Stimulated activated CD8-positive, alpha-beta memory T cell treated with anti-CD3 and anti-CD28 coated beads, Interleukin-12 subunit alpha, Interleukin-12 subunit beta, amount 100 ng/mL, for 4 hours (primary cell): ENCODE results near the gene DYNC2LI1.

Source experiments
- DNase-seq: peaks from one replicate; pipeline ENCODE4 v3.0.0-alpha.2; 2020; ENCODE audit warnings: low read depth

Gene DYNC2LI1

DNA sequence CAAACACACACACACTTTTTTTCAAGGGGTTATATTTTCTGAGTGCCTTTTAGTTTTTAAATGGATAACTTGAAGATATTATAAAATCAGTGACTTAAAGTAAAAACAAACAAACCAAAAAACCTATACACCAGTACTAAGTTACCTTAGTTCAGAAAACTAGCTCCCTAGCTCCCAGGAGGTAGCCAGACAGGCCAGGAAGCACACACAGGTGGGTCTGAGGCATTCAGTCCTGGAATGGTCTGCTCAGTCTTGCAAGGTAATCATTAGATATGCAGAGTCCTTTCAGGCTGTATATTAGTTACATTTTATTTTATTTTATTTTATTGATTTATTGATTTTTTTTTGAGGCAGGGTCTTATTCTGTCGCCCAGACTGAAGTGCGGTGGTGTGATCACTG, 10.7 kb upstream of the DYNC2LI1 start:
- DNase-seq, result no peak

DNA sequence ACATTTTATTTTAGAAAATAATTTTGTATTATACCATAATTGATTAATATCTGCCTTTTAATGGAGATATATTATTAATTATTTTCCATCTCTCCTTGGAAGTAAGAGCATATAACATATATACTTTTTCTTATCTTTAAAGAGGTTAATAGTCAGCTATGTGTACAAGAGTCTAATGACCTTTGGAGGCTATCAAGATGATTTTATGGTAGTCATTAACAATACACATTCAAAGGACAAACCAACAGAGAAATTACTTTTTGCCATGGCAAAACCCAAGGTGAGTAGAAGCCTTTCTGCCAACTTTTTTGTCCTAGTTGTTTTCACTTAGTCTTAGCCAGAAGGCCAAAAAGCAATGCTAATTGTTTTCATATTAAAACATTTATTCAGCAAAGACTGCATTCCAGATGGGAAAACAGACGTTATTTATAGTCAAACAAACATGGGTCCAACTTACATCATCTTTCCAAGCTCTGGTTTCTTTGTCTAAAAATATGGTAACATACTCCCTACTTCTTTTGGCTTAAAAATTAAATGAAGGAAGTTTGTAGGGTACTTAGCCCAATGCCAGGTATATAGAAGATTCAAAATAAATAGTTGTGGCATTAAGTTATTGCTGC, 9.6 kb upstream of the DYNC2LI1 start:
- DNase-seq, result no peak

DNA sequence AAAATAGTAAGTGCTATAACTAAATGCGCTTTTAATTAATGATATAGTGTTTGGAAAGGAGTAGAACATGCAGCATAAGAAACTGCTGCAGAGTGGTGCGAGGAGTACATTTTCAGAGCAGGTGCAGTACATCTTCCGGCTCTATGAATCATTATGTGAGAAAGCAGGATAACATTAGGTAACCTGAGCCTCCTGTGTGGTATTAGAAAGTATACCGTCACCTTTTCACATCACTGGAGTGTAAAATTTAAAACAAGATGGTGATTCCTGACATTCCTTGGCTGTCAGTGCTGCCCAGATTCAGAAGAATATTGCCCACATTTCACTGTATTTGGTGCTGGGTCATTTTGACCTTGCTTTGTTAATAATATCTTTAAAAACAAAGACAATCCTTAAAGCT, 7.8 kb upstream of the DYNC2LI1 start:
- no peak for DNase-seq

DNA sequence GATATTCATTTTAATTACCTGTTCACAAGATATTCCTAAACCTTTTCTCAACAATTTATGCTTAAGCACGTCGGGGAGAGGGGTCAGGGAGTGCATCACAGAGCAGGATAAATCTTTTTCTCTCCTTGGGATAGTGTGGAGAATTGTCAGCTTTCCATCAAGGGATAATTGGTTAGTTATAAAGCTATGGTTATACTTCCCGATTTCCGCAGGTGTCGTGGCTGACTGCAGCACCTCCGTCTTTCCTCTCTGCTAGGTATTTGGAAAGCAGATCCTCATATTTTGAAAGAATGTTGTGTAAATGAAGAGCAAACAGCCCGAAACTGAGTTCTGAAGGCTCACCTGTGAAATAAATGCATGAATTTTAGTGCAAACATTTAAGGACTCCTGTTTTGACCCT, 778 bp downstream of the DYNC2LI1 start:
- DNase-seq, result no peak

DNA sequence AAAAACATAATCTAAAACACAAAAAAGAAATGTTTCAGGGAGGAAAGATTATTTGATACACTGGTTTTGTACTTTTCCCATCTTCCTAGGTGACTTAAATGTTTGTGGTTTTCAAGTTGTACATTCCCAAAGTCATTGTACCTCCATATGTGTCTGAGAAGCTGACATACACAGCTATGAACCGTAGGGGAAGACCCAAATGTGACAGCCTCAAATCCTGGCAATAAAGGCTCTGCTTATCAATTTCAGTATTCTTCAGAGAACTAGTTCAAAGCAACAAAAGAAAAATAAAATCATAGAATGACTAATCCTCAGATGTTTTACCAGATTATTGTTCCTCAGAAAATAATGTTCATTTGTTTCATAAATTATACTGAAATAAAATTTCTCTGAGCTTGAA, 2.5 kb downstream of the DYNC2LI1 start:
- DNase-seq, result no peak

DNA sequence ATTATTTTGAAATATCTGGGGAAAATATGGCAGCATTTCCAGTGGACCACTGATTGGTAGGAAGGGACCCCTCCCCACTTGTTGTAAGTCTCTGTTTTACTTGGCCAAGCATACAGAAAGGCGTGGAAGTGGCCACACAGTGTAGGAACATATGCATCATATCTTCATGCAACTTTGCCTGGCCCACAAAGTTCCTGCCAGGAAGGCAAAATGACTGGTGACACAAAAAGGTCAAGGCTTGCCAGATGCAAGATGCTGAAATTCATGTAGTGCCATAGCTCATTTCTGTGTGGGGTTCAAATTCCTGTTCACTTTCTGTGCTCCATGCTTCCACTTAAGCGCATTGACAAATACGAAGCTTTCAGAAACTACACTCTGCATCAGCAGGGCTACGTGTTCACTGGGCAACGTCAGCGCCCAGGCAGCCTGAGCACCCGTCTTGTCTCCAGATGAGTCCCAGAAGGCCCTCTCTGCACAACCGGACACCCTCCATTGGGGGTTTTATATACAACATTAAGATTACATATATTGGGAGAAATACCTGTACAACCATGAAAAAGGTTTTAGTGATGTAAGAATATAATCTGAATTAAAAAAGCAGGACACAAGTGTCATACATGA, 3.6 kb downstream of the DYNC2LI1 start:
- DNase-seq, result no peak

DNA sequence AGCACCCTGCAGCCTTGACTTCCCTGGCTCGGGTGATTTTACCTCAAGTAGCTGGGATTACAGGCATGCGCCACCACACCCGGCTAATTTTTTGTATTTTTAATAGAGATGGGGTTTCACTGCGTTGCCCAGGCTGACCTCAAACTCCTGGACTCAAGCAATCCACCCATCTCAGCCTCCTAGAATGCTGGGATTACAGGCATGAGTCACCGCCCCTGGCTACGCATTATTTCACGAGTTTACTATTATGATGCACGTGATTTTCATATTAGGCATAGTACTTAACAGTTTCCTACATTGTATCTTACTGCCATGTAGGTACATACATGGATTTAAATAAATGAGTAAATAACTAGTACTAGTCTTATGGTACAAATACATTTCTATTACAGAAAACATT, 4.4 kb downstream of the DYNC2LI1 start:
- DNase-seq, result no peak

DNA sequence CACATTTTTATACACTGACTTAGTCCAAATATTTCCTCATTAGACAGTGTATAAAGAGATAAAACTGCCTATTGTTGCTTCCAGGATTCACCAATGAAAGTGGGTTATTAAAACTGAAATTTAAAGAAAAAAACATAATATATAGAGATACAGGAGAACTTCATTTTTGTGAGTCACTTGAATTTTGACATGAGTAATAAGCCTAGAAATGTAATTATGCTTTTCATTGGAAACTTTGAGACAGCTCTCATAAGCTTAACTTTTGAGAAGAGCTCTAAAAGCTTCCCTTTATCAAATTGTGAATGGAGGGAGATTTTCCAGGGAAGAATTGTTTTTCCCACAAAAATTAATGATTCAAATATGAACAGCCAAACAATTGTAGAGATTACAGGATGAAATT, 14.1 kb downstream of the DYNC2LI1 start:
- no peak for DNase-seq

DNA sequence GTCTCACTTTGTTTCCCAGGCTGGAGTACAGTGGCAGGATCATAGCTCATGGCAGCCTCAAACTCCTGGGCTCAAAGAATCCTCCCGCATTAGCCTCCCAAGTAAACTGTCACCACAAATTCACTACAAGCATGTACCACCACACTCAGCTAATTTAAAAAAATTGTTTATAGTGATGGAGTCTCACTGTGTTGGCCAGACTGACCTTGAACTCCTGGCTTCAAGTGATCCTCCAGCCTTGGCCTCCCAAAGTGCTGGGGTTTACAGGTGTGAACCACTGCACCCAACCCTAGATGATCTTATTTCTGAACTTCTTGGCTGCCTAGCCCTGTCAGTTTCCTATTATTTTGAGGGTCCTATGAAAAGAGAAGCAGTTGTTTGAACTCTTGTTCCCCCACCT, 14.8 kb downstream of the DYNC2LI1 start:
- DNase-seq, result no peak

DNA sequence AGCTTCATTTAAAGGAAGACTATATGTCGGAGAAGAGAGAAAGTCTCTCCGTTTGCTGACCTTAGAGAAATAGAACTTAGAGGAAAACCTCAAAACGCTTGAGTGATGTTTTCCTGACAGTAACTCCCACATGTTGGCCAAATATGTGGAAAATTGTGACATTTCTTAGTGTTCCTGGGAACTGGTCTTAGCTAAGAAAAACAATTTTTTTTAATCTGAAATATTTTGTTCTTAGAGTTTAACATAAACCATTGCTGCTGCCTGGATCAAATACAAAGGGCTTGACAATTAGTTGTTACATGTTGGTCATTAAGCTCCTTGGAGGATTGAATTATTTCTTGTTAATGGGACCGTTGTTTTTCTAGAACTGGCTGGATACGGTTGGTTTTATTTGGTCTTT, 16.3 kb downstream of the DYNC2LI1 start:
- no peak for DNase-seq

DNA sequence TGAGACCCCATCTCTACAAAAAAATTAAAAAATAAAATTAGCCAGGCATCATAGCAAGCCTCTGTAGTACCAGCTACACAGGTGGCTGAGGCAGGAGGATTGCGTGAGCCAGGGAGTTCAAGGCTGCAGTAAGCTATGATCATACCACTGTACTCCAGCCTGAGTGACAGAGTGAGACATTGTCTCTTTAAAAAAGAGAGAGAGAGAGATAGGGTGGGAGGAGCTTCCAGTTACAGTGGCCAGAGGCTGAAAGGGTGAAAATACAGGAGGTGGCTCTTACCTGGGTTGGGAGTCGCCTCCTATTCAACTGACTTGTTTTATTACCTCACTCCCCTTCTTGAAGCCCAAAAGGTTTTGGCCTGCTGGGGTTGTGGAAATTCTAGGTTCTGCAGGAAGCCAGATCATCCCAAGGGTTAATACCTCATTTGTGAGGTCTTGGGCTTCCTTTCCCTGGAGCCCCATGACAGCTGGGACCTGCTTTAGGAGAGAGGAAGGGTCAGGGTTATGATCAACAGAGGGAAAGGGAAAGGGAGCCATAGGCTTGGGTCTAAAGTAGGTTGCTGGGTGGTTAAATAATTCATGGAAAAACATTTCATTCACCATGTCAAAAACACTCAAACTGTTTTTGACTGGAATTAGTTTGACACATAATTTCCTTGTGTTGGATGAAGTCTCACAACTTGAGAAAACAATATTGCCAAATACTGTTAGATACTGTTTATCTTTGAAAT, 17.4 kb downstream of the DYNC2LI1 start:
- no peak for DNase-seq

DNA sequence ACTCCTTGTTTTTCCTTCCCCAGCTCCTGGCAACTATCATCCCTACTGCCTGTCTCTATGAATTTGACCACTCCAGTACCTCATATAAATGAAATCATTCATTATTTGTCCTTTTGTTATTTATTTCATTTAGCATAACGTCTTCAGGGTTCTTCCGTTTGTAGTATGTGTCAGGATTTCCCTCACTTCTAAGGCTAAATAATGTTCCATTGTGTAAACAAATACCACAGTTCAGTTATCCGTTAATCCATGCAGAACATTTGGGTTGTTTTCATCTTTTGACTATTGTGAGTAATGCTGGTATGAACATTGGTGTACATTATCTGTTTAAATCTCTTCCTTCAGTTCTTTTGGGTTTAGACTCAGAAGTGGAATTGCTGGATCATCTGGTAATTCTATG, 18.8 kb downstream of the DYNC2LI1 start:
- no peak for DNase-seq

DNA sequence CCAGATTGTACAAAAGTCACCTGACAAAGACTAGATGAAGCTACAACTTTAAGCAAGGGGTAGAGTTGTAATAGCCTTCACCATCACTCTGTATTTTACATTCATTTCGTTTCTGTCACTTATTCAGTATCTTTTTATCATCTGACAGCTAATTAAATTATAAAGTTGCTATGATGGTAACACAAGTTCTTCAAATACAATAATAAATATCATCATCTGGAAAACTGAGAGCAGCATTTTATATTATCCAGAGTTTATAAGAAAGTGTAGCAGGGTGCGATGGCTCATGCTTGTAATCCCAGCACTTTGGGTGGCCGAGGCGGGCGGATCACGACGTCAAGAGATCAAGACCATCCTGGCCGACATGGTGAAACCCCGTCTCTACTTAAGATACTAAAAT, 21.1 kb downstream of the DYNC2LI1 start:
- no peak for DNase-seq

DNA sequence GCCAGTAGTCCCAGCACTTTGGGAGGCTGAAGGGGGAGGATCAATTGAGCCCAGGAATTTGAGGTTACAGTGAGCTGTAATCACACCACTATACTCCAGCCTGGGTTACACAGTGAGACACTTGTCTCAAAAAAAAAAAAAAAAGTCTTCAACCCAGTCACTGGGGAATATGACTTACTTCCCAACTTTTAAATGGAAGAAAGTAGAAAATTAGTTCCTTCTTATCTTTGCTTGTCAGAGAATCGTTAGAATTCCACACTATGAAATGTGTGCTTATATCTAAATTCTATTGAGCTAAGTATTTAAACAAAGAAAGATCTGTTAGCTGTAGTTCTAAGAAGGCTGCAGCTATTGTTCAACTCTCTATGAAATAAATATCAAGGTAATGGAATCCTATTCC, 22.4 kb downstream of the DYNC2LI1 start:
- DNase-seq, result no peak

DNA sequence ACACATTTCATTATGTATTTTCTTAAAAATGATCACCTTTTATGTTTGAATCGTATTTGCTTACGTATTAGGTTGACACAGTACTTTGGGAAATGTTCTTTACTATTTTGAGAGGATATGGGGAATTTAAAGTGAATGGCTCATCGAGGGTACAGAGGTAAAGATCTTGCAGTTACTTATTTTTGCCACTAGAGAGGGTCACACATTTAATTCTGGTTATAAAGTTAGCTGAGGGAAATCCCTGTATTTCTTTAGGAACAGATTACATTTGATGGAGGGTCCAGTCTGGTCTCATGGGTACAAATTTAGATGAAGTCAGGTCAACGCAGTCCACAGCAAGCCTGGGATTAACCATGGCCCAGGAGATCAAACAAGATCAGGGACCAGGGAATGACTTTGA, 24.5 kb downstream of the DYNC2LI1 start:
- no peak for DNase-seq

DNA sequence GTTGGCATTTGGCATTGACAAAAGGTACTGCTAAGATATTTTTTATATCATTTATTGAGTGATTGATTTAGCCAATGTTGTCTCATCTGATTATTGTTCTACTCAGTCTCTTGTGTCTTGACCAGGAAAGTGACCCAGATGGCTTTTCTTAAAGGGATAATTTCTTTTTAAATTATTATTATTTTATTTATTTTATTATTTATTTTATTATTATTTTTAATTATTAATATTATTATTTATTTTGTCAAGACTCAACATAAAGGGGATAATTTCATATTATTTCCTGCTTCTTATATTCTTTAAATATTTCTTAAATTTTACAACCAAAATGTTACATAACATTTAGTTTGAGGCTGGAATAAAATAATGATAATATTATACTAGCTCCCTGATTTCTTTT, 27.1 kb downstream of the DYNC2LI1 start:
- no peak for DNase-seq

DNA sequence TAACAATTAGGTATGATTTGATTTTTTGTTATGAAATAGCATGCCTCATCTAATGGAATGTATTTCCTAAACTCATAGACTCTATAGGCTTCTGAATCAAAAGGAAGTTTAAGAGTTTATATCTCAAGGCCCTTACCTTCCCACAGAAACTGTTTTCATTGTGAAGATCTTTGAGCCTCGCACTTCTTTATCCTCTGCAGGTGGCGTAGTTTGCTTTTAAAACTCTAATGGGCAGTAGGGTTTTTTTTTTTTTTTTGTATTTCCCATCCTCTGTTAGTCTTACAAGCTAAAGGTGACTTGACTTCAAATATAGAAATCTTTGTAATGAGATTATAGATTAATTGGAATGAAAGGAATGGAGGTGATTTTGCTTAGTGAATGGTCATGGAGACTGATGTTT, 28.3 kb downstream of the DYNC2LI1 start:
- DNase-seq, result no peak

DNA sequence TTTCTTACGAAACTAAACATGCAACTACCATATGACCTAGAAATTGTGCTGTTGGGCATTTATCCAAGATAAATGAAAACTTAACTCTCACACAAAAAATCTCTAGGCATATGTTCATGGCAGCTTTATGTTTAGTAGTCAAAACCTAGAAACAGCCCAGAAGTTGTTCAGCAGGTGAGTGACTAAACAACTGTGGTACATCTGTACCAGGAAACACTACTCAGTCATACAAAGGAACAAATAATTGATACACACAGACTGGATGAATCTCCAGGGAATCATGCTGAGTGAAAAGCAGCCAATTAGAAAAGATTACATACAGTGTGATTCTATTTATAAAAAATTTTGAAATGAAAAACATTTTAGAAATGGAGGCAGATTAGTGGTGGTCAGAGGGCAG, 29.3 kb downstream of the DYNC2LI1 start:
- no peak for DNase-seq

DNA sequence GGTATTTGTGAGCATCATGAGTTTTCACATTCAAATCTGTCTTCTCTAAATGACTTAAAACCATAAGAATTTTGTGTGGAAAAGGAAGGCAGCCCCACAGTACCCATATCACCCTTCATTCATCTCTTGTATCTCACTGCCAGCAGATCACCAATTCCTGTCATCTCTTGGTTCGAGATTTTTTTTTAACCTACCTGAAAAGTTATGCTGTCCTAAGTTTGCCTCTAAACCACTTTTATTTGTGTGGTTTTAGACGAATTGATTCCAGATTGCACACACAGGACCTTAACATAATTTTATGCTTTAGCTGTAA, 32.8 kb downstream of the DYNC2LI1 start:
- DNase-seq, result no peak

DNA sequence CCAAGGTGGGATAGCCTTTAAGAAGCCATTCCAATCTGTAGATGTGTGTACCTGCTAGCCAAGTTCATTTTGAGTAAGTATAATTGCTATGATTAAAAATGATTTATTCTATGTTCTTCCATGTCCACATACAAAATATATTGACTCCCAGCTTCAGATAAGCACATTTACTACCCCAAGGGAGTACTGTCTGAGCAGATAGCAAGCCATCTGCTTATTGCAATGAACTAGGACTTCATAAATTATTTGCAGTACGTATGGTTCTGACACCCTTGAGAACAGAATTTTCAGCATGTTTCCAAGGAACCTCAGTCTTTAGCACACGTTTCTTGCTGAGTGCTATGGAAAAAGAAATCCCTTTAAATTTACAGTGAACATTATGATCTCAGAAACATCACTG, 36.6 kb downstream of the DYNC2LI1 start:
- no peak for DNase-seq

DNA sequence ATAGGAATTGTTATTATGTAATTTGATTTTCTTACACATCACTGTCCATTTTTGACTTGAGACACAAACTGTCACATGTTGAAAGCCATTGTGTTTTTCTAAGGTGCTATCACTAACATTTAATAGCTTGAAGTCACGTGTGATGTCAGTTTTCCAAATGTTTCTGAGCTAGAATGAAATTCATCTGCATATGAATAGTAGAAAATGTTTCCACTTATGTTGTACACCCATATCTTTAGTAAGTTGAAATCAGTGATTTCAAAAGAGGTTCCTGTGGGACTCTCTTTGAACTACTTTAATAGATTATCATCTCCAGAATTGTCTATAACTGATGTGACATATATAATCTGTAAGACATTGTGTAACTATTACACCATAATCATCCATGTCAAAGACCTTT, 37.0 kb downstream of the DYNC2LI1 start:
- DNase-seq, result no peak

DNA sequence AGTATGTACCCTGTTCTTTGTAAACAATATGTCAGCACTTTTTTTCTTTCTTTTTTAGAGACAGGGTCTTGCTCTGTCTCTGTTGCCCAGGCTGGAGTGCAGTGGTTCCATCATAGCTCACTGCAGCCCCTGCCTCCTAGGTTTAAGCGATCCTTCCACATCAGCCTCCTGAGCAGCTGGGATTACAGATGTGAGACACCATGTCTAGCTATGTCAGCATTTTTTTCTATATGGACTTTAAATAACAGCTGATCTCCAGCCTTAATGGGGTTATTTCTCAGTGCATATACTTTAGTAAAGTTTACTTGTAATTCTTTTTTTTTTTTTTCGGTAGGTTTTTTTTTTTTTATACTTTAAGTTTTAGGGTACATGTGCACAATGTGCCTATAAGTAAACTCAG, 38.2 kb downstream of the DYNC2LI1 start:
- DNase-seq, result no peak

DNA sequence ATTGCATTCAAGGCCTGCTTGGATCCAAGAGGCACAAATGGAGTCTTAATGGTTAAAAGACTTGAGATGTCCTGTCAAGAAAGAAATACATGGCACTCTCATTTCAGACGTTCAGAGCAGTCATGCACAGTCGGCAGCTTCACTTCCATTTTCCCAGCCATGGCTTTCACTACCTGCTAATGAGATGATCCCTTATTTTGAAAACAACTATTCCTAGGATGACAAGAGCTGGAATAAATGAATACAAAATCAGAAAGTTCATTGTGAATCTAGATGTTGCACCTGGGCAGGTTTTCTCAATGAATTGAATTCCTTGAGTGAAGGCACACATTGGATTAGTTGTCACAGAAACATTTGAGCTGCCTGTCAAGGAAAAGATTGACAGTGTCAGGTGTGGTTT, 39.1 kb downstream of the DYNC2LI1 start:
- no peak for DNase-seq

DNA sequence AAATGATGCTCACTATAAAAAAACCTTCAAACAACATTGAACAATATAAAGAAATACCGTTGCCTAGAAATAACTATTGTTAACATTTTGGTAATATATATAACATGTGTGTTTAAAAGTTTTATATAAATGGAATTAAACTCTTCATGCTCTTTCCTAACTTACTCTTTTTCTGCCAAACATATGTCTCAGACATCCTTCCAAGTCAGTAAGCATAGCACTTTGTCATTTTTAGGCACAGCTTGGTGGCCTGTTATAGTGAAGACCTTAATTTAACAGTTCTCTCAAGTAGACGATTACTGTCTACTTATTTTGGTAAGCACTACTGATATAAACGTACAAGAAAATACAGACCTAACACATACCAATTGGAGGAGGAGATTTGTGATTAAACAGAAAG, 40.9 kb downstream of the DYNC2LI1 start:
- DNase-seq, result no peak
